ENCODE measurements around the gene SLCO4A1. TPM values are rescaled to one million over a fixed set of nuclear protein-coding genes. Genes with fewer than 3 reads are reported as not detected.

SLCO4A1 gene
- total RNA-seq, 2 experiments from 2014 or later = 57.5 to 61.9 TPM

DNA sequence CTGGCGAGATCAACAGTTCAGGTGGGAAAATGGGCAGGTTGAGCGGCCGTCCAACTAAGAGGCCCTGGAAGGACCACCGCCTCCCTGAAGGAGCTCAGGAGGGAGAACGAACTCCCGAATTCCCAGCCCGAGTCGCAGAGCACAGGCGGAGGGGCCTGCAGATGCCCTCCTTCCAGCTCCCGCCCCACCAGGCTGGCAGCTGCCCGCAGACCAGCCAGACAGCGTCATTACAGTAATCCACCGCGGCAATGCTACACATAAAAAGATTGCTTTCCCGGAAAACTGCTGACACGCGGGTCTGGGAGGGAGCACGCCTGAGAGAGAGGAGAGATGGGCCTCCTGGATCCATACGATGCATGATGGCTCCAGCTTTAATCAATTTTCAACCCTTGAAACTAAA lies 30.5 kb upstream of the SLCO4A1 start:
- ATAC-seq (ENCODE audit: low read depth) (no peak), DNase-seq (no peak)
- Mint-ChIP-seq H3K9me3 (peaks cover 4% of the 10 kb centered on the region), H3K27ac (no peak overlapping the region), H3K4me3 (no peak overlapping the region), H3K4me1 (peaks cover 5% of the 10 kb centered on the region), H3K27me3 (peaks cover 14% of the 10 kb centered on the region), H3K36me3 (no peaks in the 10 kb centered on the region)
- POLR2A ChIA-PET = interaction anchor here (1.0 kb wide), 1 partner anchor 30 kb away, joined by 3 read pairs; the partner anchor contains the start of gene SLCO4A1

DNA sequence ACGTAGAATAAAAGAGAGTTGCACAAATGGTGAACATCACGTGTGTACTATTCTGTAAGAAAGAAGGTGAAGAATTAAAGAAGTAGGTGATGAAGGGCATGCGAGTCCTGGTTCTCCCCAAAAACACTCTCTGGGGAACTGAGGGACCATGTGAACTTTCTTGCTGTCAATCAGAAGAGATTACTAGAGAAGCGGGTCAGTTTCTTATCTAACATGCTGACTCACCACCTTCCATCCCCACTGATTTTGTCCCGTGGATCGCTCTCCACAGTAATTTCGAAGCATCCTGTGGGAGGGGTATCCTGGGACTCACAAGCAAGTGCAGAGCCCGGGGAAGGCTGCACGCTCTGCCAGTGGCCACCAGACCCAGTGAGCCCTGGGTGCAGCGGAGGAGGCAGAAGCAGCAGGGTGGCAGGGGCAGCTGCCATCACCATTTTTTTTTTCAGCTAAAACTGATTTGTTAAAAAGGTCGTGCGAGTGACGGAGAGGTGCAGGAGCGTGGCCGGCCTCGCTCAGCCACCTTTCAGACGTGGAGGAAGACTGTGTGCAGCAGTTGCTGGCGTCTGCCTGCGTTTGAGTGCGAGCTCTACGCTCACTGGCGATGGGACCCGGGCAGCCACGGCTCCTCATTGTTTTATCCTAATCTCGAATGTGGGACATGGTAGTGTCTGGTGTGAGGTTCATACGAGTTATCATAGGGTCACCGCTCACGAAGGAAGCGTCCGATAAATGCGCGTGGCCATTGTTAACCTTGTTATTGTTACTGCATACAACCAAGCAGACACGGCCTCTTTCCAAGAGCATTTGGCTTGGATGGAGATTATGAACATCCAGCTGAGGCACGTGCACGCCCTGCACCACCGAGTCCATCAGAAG lies 28.0 kb upstream of the SLCO4A1 start:
- no peak for DNase-seq
- H3K27ac Mint-ChIP-seq = peak overlapping the region; percentile 9
- no peaks in the 10 kb centered on the region for H3K36me3 Mint-ChIP-seq
- H3K4me1 Mint-ChIP-seq = peaks cover 30% of the 10 kb centered on the region
- peaks cover 4% of the 10 kb centered on the region for H3K9me3 Mint-ChIP-seq
- H3K4me3 Mint-ChIP-seq = no peak overlapping the region
- ATAC-seq (ENCODE audit: low read depth) = no peak
- peaks cover 14% of the 10 kb centered on the region for H3K27me3 Mint-ChIP-seq
- POLR2A ChIA-PET = interaction anchor here (0.8 kb wide), 1 partner anchor 107 kb away, joined by 3 read pairs; no protein-coding TSS in a partner anchor

DNA sequence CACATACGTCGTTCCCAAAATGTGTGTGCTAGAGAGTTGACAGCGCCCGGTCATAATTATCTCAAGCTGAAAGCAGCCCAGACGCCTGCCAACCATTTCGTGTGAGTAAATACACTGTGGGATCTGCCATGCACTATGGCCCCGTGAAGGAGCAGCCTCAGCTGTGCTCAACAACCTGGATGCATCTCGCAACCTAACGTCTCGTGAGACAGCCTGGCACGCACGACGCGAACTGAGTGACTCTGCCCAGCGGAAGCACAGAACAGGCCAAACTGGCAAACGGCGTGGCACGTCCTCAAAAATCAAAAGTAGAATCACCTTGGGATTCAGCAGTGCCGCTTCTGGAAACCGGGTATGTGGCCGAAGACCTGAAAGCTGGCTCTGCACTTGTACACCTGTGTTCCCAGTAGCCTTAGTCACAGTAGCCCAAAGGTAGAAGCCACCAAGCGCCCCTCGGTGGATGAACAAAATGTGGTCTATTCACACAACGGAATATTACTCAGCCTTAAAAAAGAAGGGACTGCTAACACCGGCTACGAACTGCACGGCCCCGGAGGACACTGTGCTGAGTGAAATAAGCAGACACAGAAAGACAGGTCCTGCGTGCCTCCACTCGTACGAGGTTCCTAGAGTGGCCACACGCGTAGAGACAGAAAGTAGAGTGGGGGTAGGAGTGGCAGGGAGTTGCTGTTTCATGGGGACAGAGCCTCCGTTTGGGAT lies 27.2 kb upstream of the SLCO4A1 start:
- Mint-ChIP-seq H3K4me3 (no peak overlapping the region), H3K36me3 (no peaks in the 10 kb centered on the region), H3K4me1 (peaks cover 30% of the 10 kb centered on the region), H3K27ac (peak overlapping the region; percentile 56), H3K9me3 (peaks cover 4% of the 10 kb centered on the region), H3K27me3 (peaks cover 12% of the 10 kb centered on the region)
- POLR2A ChIA-PET = interaction anchor here (0.8 kb wide), 1 partner anchor 107 kb away, joined by 3 read pairs; no protein-coding TSS in a partner anchor
- no peak for ATAC-seq (ENCODE audit: low read depth)
- DNase-seq = no peak

DNA sequence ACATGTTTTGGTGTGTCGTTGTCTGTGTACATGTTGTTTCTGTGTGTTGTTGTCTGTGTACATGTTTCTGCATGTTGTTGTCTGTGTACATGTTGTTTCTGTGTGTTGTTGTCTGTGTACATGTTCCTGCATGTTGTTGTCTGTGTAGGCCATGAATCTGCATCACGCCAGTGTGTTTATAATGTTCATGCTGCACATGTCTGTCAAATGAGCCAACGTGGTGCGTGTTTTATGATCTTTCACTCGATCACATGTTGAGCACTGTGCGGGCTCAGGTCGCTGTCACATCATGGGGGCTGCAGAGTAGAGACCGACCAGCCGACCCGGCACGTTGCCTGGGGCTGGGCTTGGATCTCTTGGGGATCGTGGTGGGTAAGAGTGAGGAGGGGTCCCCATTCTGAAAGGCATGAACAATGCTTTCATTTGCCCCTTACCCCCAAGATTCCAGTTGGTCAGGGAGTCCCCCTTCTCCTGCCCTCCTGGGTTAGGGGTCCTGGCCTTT lies 26.5 kb upstream of the SLCO4A1 start:
- Mint-ChIP-seq H3K27me3 (peaks cover 7% of the 10 kb centered on the region), H3K36me3 (no peaks in the 10 kb centered on the region), H3K4me1 (peaks cover 30% of the 10 kb centered on the region), H3K27ac (peak overlapping the region; percentile 56), H3K4me3 (no peak overlapping the region), H3K9me3 (no peaks in the 10 kb centered on the region)
- ATAC-seq (ENCODE audit: low read depth) = no peak
- POLR2A ChIA-PET = no interaction called here
- no peak for DNase-seq

- Mint-ChIP-seq H3K4me3 (peak overlapping the region; percentile 63), H3K4me1 (peaks cover 35% of the 10 kb centered on the region), H3K9me3 (no peaks in the 10 kb centered on the region), H3K36me3 (no peaks in the 10 kb centered on the region), H3K27me3 (peaks cover 7% of the 10 kb centered on the region), H3K27ac (peak overlapping the region; percentile 98)
- ATAC-seq (ENCODE audit: low read depth) (peak; percentile 48), DNase-seq (peak; percentile 85)
- POLR2A ChIA-PET = interaction anchor here (0.5 to 4.3 kb wide), 8 partner anchors 14 to 222 kb away, joined by 3 to 38 read pairs (median 4); partner anchors contain the start of gene SLCO4A1
These were observed 25.3 kb upstream of the SLCO4A1 start for GRCh38 chr20:62616728-62617621.

DNA sequence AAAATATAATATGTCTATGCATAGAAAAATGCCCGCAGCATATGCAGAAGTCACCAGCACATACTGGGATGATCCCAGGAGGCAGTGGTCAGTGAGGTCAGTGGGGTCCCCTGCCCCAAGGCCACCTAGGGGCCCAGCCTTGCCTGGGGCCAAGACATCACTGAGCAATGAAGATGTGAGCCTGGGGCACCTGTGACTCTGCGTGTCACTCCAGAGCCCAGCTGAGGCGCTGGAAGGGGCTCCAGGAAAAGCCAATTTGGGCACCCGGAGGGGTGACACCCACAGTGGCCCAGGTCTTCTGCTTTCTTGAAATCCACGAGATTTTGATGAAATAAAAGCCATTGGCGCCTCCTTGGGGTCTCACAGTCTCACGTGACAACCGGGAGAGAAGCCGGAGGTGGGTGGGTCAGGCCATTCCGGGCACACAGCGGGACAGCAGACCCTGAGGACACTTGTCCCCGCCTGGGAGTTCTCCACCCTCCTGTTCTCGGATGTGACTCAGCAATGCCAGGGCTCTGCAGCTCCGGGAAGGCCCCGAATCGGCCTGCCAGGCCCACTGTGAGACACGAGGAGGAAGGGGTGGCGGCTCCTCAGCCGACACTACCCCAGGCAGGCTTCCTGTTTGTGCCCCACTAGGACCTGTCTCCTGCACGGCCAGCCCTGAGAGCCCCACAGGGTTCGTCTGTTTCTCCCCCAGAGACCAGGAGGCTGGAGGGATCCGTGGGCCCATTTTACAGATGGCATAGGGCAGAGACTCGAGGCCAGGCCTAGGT lies 24.4 kb upstream of the SLCO4A1 start:
- DNase-seq (peak; percentile 68), ATAC-seq (ENCODE audit: low read depth) (peak; percentile 66)
- Mint-ChIP-seq H3K36me3 (no peaks in the 10 kb centered on the region), H3K27me3 (peaks cover 7% of the 10 kb centered on the region), H3K4me3 (peak overlapping the region; percentile 77), H3K9me3 (no peaks in the 10 kb centered on the region), H3K27ac (peak overlapping the region; percentile 98), H3K4me1 (peaks cover 37% of the 10 kb centered on the region)
- POLR2A ChIA-PET = interaction anchor here (0.5 to 4.3 kb wide), 8 partner anchors 12 to 178 kb away, joined by 4 to 38 read pairs (median 6); partner anchors contain the start of genes MRGBP and SLCO4A1

DNA sequence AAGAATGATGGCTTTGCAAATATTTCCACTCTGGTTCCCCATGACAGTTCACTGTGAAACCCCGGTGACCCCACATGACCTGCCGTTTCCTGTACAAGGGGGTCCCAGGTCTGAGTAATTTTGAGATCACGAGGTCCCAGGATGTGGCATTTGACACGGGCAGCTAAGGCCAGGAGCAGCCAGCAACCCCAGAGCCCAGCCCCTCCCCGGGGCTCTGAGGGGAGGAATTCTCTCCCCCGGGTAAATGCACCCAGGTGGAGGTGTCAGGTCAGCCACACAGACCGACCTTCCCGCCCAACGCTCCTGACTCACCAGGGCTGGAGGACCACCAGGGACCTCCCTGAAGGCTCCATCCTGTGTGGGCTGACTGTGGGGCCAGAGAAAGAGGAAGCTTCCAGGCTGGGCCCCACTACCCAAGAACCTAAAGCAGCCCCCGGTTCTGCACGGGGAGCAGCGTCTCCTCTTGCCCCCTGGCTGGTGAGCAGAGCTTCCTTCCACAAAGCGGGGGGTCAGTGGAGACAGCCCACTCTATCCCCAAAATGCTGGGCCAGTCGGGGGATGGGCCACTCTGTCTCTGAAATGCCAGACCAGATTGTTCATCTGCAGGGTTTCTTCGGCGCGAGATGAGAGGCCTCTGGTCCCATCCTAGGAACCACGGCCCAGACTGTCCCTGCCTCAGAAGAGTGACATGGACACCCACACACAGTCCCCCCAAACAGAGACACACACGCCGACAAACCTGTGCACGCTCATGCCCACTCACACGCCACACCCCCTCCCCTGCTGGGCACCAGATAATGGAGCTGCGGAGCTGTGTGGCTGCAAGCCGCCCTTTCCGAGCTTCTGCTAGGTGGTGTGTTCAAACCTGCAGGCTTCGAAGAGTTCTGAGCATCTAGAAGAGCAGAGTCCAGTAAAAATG lies 23.4 kb upstream of the SLCO4A1 start:
- Mint-ChIP-seq H3K27me3 (peaks cover 5% of the 10 kb centered on the region), H3K4me1 (peaks cover 45% of the 10 kb centered on the region), H3K9me3 (no peaks in the 10 kb centered on the region), H3K27ac (peak overlapping the region; percentile 98), H3K4me3 (peak overlapping the region; percentile 77), H3K36me3 (no peaks in the 10 kb centered on the region)
- ATAC-seq (ENCODE audit: low read depth) (peak; percentile 78), DNase-seq (peak; percentile 73)
- POLR2A ChIA-PET = interaction anchor here (0.5 to 4.3 kb wide), 10 partner anchors 11 to 211 kb away, joined by 3 to 38 read pairs (median 5); partner anchors contain the start of genes MRGBP and SLCO4A1

DNA sequence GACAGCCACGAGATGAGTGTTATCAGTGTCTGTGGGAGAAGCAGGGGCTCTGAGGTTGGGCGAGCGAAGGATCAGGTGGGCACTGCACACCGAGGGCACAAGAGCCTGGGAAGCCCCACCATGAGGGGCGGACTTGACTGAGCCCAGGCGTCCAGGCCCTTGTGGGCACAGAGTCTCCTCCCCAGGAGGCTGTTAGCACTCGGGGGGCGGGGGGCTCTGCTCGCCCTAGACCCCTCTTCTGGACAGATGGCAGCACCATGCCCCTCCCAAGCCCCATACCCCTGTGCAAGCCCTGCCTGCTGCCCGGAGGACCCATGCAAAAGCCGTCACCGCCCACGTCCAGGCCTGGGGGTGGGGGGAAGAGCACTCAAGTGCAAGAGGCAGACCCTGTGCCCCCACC lies 21.7 kb upstream of the SLCO4A1 start:
- no peak overlapping the region for H3K27ac Mint-ChIP-seq
- H3K36me3 Mint-ChIP-seq = no peaks in the 10 kb centered on the region
- H3K9me3 Mint-ChIP-seq = no peaks in the 10 kb centered on the region
- H3K27me3 Mint-ChIP-seq = no peaks in the 10 kb centered on the region
- no peak for DNase-seq
- no peak overlapping the region for H3K4me3 Mint-ChIP-seq
- ATAC-seq (ENCODE audit: low read depth) = no peak
- peaks cover 50% of the 10 kb centered on the region for H3K4me1 Mint-ChIP-seq
- POLR2A ChIA-PET = interaction anchor here (1.7 to 2.0 kb wide), 2 partner anchors 31 to 174 kb away, joined by 7 read pairs; no protein-coding TSS in a partner anchor

GRCh38 chr20:62621251-62622110 lies 20.8 kb upstream of the SLCO4A1 start:
- POLR2A ChIA-PET = interaction anchor here (0.6 to 1.7 kb wide), 6 partner anchors 9 to 173 kb away, joined by 3 to 7 read pairs (median 4); partner anchors contain the start of gene SLCO4A1
- ATAC-seq (ENCODE audit: low read depth) = no peak
- Mint-ChIP-seq H3K4me3 (no peak overlapping the region), H3K4me1 (peaks cover 50% of the 10 kb centered on the region), H3K27ac (peak overlapping the region; percentile 78), H3K36me3 (no peaks in the 10 kb centered on the region), H3K27me3 (no peaks in the 10 kb centered on the region), H3K9me3 (no peaks in the 10 kb centered on the region)
- no peak for DNase-seq

- Mint-ChIP-seq H3K27ac (peak overlapping the region; percentile 98), H3K4me3 (no peak overlapping the region), H3K9me3 (no peaks in the 10 kb centered on the region), H3K27me3 (no peaks in the 10 kb centered on the region), H3K36me3 (no peaks in the 10 kb centered on the region), H3K4me1 (peaks cover 42% of the 10 kb centered on the region)
- POLR2A ChIA-PET = interaction anchor here (0.6 to 4.8 kb wide), 8 partner anchors 8 to 172 kb away, joined by 3 to 61 read pairs (median 5); partner anchors contain the start of gene SLCO4A1
- no peak for DNase-seq
- ATAC-seq (ENCODE audit: low read depth) = no peak
These were observed 20.0 kb upstream of the SLCO4A1 start for GRCh38 chr20:62622178-62622876.
